ENCODE results near the gene MAGIX.
"Not testable (repeated sequence)": the region's sequence is repeated elsewhere in the genome, so short reads cannot be mapped to it uniquely, and the experiment has no call there.

The MAGIX gene

DNA sequence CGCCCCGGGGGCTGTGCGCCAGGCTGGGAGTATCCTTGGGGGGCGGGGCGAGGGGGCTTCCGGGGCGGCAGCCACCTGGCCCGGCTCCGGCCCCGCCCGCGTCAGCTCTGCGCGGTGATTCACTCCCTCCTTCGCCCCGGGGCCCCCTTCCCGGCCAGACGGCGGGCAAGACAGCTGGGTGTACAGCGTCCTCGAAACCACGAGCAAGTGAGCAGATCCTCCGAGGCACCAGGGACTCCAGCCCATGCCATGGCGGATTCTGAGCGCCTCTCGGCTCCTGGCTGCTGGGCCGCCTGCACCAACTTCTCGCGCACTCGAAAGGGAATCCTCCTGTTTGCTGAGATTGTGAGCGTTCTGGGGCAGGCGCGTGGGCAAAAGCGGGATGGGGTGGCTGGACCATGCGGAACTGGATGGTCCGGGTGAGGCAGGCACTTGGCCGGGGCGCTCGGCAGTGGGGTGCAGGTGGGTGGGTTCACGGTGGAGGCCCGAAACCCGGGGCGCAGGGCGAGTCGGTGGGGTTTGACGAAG lies 9.3 kb downstream of the MAGIX start, which contains the start of gene PLP2:
Gene PLP2, plus strand, starts transcription at position 147 of the 528 bp plus-strand sequence. Its CDS starts 103 bp downstream, at position 250.
- Mint-ChIP-seq H3K9me3 (no peaks in the 10 kb centered on the region), H3K4me3 (peak within 1 kb of the TSS; percentile 90), H3K27ac (peak within 1 kb of the TSS; percentile 91), H3K4me1 (peaks cover 42% of the 10 kb centered on the region), H3K36me3 (peaks cover 28% of the 10 kb centered on the region), H3K27me3 (no peaks in the 10 kb centered on the region)
- ATAC-seq: peak; percentile 63

GRCh38 chrX:49172280-49172780 lies 9.8 kb downstream of the MAGIX start:
- Mint-ChIP-seq H3K4me1 (peaks cover 41% of the 10 kb centered on the region), H3K36me3 (peaks cover 28% of the 10 kb centered on the region), H3K4me3 (peak overlapping the region; percentile 90), H3K27me3 (no peaks in the 10 kb centered on the region), H3K27ac (peak overlapping the region; percentile 91), H3K9me3 (no peaks in the 10 kb centered on the region)
- peak; percentile 90 for ATAC-seq

- not testable (repeated sequence) for H3K27me3 Mint-ChIP-seq
- peaks cover 37% of the 10 kb centered on the region for H3K4me1 Mint-ChIP-seq
Measured at GRCh38 chrX:49173544-49173943, 11.0 kb downstream of the MAGIX start.

GRCh38 chrX:49174723-49175122 lies 12.2 kb downstream of the MAGIX start:
- peaks cover 37% of the 10 kb centered on the region for H3K4me1 Mint-ChIP-seq
- H3K36me3 Mint-ChIP-seq: peaks cover 36% of the 10 kb centered on the region
- no peaks in the 10 kb centered on the region for H3K9me3 Mint-ChIP-seq

More at GRCh38 chrX:49173544-49173943, 11.0 kb downstream of the MAGIX start:
- ATAC-seq, H3K9me3 Mint-ChIP-seq, H3K27ac Mint-ChIP-seq: not testable (repeated sequence)
- Mint-ChIP-seq H3K4me3 (peak overlapping the region; percentile 90), H3K36me3 (peaks cover 28% of the 10 kb centered on the region)

DNA sequence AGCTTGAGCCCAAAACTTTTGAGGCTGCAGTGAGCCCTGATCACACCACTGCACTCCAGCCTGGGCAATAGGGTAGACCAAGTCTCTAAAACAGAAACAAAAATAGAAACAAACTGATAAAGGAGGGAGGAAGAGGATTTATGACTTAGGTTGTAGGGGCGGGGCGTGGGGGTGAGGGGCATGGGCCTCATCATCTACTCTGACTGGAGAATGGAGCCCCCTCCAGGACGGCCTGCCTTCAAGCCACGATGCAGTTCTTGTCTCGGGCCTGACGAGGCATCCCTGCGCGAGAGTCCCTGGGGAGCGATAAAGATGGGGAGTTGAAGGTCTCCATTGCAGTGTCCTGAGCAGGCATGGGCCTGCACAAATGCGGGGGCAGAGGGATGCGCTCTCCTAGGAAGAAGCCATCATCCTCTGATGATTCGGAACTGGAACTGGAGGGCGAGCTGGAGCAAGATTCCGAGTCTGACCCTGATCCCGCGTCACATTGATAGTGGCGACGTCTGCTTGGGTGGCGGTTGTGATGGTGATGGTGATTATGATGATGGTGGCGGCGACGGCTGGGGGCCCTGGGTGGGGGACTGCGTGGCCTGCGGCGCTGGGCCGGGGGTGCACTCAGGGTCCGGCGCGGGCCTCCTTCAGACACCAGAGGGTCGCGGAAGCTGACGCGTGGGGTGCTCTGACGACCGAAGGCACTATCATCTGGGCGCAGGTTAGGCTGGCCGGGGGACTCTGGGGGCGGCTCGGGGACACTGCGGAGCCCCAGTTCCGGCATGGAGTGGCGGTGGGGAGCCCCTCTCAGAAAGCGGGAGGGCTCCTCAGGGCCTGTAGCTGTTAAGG lies 13.1 kb downstream of the MAGIX start:
- H3K27me3 Mint-ChIP-seq: no peaks in the 10 kb centered on the region
- no peak overlapping the region for H3K4me3 Mint-ChIP-seq
- H3K27ac Mint-ChIP-seq: peak overlapping the region; percentile 57
- peaks cover 43% of the 10 kb centered on the region for H3K36me3 Mint-ChIP-seq
- H3K9me3 Mint-ChIP-seq: no peaks in the 10 kb centered on the region
- ATAC-seq: no peak
- H3K4me1 Mint-ChIP-seq: peaks cover 37% of the 10 kb centered on the region

More at GRCh38 chrX:49174723-49175122, 12.2 kb downstream of the MAGIX start:
- Mint-ChIP-seq H3K27me3 (no peaks in the 10 kb centered on the region), H3K4me3 (no peak overlapping the region), H3K27ac (no peak overlapping the region)
- no peak for ATAC-seq

DNA sequence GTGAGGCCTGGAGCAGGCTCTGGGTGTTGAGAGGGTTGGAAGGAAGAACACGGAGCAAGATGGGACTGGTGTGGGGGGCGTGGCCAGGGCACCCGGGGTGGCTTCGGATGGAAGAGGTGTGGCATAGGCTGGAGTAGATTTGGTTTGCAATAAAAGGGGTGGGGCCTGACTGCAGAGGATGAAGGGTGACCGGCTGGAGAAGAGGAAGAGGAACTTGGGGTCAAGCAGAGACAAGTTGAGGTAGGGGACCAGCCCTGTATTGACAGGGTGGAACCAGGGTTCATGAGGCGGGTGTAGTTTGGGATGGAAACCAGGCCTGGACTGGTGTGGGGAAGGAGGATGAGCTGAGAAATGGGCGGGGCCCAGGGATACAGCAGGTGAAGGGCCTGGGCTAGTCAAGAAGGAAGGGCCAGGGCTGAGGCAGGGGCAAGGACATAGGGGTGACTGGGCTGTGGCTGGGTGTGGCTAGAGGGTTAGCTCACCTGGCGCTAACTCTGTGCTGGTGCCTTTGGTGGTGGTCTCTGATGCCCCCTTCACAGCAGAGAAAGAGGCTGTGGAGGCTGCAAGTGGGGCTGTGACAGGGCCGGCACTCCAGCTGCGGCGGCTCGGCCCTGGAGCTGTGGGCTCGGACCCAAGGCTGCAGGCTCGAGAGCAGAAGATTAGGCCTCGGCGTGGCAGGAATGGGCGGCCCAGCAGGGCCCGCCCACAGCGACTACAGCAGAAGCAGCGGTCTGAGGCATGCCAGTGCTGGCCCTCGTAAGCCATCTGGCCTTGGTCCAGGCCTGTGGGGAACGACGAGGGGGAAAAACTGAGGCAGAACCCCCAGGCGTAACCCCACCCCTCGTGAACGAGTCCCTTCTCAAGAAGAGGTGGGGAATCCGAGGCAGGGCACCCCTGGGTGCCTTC lies 14.1 kb downstream of the MAGIX start:
- Mint-ChIP-seq H3K27ac (peak overlapping the region; percentile 57), H3K4me3 (no peak overlapping the region), H3K27me3 (no peaks in the 10 kb centered on the region), H3K9me3 (no peaks in the 10 kb centered on the region), H3K4me1 (peaks cover 37% of the 10 kb centered on the region), H3K36me3 (peaks cover 48% of the 10 kb centered on the region)
- ATAC-seq: no peak

GRCh38 chrX:49177338-49177833 lies 14.8 kb downstream of the MAGIX start:
- peaks cover 53% of the 10 kb centered on the region for H3K36me3 Mint-ChIP-seq
- no peaks in the 10 kb centered on the region for H3K27me3 Mint-ChIP-seq
- H3K4me1 Mint-ChIP-seq: peaks cover 37% of the 10 kb centered on the region
- H3K9me3 Mint-ChIP-seq: no peaks in the 10 kb centered on the region
- H3K27ac Mint-ChIP-seq: peak overlapping the region; percentile 57
- peak; percentile 41 for ATAC-seq
- no peak overlapping the region for H3K4me3 Mint-ChIP-seq

- Mint-ChIP-seq H3K4me1 (peaks cover 33% of the 10 kb centered on the region), H3K4me3 (no peak overlapping the region), H3K36me3 (peaks cover 58% of the 10 kb centered on the region), H3K27ac (peak overlapping the region; percentile 57), H3K27me3 (no peaks in the 10 kb centered on the region), H3K9me3 (no peaks in the 10 kb centered on the region)
- ATAC-seq: no peak
Measured at GRCh38 chrX:49177873-49178480, 15.4 kb downstream of the MAGIX start.

- H3K9me3 Mint-ChIP-seq: no peaks in the 10 kb centered on the region
- peaks cover 29% of the 10 kb centered on the region for H3K4me1 Mint-ChIP-seq
- no peak for ATAC-seq
- H3K27ac Mint-ChIP-seq: no peak overlapping the region
- no peaks in the 10 kb centered on the region for H3K27me3 Mint-ChIP-seq
- H3K36me3 Mint-ChIP-seq: peaks cover 58% of the 10 kb centered on the region
- no peak overlapping the region for H3K4me3 Mint-ChIP-seq
Measured at GRCh38 chrX:49178537-49178936, 16.0 kb downstream of the MAGIX start.

- Mint-ChIP-seq H3K27ac (no peak overlapping the region), H3K4me1 (peaks cover 36% of the 10 kb centered on the region), H3K27me3 (no peaks in the 10 kb centered on the region), H3K9me3 (no peaks in the 10 kb centered on the region), H3K36me3 (peaks cover 55% of the 10 kb centered on the region), H3K4me3 (no peak overlapping the region)
- ATAC-seq: no peak
Measured at GRCh38 chrX:49179358-49179757, 16.8 kb downstream of the MAGIX start.

DNA sequence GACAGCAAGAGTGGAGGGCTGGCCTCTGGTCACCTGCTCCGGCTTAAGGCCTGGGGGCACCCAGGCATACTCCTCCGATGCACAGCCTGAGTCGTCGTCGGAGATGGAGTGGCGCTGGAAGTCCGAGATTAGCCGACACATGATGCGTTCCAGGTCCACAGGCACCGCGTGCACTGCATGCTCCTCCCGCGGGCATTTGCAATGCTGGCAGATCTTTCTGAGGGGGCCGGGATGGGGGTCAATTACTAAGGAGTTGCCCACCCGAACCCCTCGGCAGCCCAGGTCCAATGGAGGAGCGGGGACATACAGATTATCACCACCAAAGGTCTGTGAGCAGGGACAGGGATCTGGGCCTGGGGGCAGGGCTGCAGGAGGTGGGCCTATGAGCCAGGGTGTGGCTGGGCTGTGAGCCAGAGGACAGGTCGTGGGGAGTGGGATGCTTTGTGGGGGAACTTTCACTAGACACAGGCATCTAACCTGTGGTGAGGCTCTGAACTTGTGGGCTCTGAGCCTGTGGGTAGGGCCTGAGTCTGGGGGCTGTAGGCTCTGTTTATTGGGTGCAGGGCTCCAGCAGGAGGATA lies 21.2 kb downstream of the MAGIX start:
- no peak for ATAC-seq
- Mint-ChIP-seq H3K9me3 (no peaks in the 10 kb centered on the region), H3K27ac (peak overlapping the region; percentile 77), H3K4me3 (peak overlapping the region; percentile 94), H3K4me1 (peaks cover 39% of the 10 kb centered on the region), H3K36me3 (peaks cover 30% of the 10 kb centered on the region), H3K27me3 (no peaks in the 10 kb centered on the region)

GRCh38 chrX:49184294-49185281 lies 22.0 kb downstream of the MAGIX start:
- Mint-ChIP-seq H3K4me1 (peaks cover 40% of the 10 kb centered on the region), H3K36me3 (peaks cover 24% of the 10 kb centered on the region), H3K27ac (peak overlapping the region; percentile 77), H3K9me3 (no peaks in the 10 kb centered on the region), H3K4me3 (peak overlapping the region; percentile 94), H3K27me3 (no peaks in the 10 kb centered on the region)
- ATAC-seq: peak; percentile 68

Measured in stimulated activated memory B cell treated with anti-CD40 and anti-IgM and Interleukin-4, amounts not matched to agents 10 μg/mL and 1 μg/mL and 100 μg/mL, for 72 hours (primary cell).